Retinal pigment epithelial cell (primary cell): ENCODE measurements around the gene ANKRD49.
A peak's percentile ranks its signal among the peaks of the same experiment; 100 is the strongest.

ENCODE experiments used
- DNase-seq: peaks from one replicate; pipeline ENCODE4 v3.0.0-alpha.2; 2010; ENCODE audit warnings: low read depth
- H3K4me3 ChIP-seq: 2 replicates; pipeline ENCODE4 v1.5.1; 2011; ENCODE audit warnings: mild to moderate bottlenecking, low read length, control low read depth, moderate library complexity
- CTCF ChIP-seq: conservative IDR thresholded peaks from 2 replicates; pipeline ENCODE4 v1.5.1; 2011; ENCODE audit warnings: low read depth, low read length, control low read depth, inconsistent platforms

Gene ANKRD49

GRCh38 chr11:94507485-94507884 is 13.7 kb downstream of the ANKRD49 start:
- no peak overlapping the region for H3K4me3 ChIP-seq
- TF ChIP-seq CTCF = no peak
- no peak for DNase-seq

GRCh38 chr11:94511932-94512781 is 18.4 kb downstream of the ANKRD49 start, which contains the start of gene C11orf97:
TSS of gene C11orf97 (plus strand) at chr11:94512461. CDS start at chr11:94512529, 68 bp downstream.
- TF ChIP-seq CTCF = no peak
- no peak for DNase-seq
- H3K4me3 ChIP-seq = peak within 1 kb of the TSS; percentile 54

GRCh38 chr11:94513091-94513490 is 19.3 kb downstream of the ANKRD49 start:
- DNase-seq = peak; percentile 12
- no peak for TF ChIP-seq CTCF
- no peak overlapping the region for H3K4me3 ChIP-seq

GRCh38 chr11:94515398-94515797 is 21.6 kb downstream of the ANKRD49 start:
- TF ChIP-seq CTCF = no peak
- H3K4me3 ChIP-seq = no peak overlapping the region
- no peak for DNase-seq

- no peak for DNase-seq
- TF ChIP-seq CTCF = no peak
- no peak overlapping the region for H3K4me3 ChIP-seq
Measured at GRCh38 chr11:94516725-94517124, 22.9 kb downstream of the ANKRD49 start.

- DNase-seq = no peak
- TF ChIP-seq CTCF = no peak
- H3K4me3 ChIP-seq = no peak overlapping the region
Measured at GRCh38 chr11:94518300-94518699, 24.5 kb downstream of the ANKRD49 start.
